HG02970 (cell line): ENCODE measurements around the gene MAD2L1BP.
"Not testable (repeated sequence)": the region's sequence is repeated elsewhere in the genome, so short reads cannot be mapped to it uniquely, and the experiment has no call there.

Experiments used
- ATAC-seq: cut with Tn5 transposase; IDR thresholded peaks from one replicate; pipeline ENCODE4 v1.9.1; 2021; ENCODE audit warnings: mild to moderate bottlenecking, moderate library complexity, moderate number of reproducible peaks; ENCODE audit not compliant: unreplicated experiment, low FRiP score

Gene MAD2L1BP

DNA sequence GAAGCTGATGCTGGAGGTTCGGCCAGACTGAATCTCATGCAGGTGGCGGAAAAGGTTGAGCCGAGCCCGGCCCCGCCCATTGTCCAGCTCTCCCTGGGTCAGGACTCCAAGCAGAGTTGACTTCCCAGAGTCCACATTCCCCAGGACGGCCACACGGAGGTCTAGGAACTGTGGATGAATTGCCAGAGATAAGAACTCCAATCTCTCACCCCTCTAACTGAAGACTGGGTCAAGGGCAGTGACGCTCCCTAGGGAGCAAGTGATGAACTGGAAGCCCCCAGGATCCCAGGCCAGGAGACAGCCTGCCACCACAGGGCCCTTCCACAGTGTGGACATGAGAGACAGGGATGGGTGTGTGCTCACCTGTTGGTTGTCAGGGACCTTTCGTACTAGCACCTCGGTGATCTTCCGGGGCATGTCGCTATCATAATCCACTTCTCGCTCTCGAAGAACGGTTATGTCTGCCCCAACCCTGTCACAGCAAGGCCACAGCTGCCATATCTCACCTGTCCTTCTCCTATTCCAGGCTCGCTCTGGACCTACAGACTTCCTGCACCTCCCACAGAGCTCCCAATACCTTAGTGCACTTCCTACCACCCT is 10.1 kb upstream of the MAD2L1BP start:
- no peak for ATAC-seq

DNA sequence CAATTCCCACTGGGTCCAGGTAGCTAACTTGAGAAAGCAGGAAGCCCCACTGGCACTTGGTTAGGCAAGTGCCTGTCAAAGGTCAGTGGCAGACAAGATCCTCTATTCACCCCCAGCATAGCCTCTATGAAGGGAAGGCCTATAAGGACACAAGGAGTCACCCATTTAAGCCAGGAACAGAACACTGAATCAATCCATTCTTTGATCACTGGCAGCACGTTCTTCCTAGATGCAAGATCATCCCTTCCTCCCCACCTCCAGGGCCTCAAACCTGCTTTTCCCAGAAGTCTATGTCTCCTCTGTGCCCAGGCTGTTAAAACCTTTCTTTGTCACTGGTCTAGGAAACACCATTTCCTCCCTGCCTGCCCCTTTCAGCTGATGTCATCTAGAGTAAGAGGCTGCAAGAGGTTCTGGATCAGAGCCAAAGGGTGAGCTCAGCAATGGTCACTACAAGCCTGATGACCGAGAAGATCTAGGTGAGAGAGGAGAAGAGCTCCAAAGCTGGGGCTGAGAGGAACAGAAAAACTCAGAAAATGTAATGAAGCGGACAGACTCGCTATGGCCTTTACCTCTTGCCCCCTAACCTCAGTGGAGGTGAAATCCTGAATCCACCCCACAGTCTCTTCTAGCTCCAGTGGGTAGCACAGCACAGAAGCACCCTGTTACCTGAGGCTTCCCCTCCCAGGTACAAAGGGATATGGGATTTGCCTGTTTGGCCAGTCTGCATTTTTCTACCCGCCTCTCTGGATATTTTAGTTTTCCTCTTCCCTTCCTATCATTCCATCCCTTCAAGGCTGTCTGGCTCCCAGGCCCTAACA is 8.4 kb upstream of the MAD2L1BP start:
- no peak for ATAC-seq

DNA sequence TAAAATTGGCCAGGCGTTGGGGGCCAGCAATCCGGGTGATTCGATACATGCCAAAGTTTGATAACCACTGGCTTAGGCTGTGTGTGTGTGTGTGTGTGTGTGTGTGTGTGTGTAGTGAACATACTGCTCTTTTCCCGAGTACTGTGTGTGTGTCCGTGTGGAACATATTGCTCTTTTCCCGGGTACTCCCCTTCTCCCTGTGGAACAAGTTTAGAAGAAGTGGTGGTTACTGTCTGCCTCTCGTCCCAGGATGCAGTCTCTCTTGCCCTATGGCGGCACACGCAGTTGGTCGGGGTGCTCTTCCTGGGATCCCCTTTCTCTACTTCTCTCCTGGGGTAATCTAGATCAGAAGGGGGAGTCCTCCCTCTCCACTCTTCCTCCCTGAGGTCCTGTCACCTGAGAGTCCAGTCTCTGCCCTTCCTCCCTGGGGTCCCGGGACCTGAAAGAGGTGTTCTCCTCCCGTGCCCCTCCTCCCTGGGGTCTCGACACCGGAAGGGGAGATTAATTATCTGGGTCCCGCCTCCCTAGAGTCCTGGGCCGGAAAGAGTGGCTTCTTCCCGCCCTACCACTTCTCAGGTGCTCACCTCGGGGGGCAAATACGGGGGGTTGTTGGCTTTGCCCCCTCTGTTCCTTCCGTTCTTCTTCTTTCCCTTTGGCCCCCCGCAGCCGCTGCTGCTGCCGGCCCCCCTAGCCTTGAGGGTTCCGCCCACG is 7.1 kb upstream of the MAD2L1BP start:
- ATAC-seq: no peak

DNA sequence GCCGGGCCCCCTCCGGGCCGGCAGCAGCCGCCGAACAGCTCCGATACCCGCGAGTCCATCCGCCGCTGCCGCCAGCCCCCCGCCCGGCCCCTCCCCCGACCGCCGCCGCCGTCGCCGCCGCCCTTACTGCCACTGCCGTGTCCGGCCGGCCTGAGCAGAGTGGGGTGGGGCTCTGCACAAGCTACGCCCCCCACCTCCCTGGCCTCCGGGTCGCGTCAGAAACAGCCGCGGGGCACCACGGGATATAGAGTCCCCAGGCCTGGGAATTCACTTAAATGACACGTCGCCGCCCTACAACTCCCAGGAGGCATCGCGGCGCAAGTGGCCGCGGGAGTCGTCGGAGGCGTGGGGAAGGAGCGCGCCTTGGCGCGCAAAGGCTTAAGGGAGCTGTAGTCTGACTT is 6.5 kb upstream of the MAD2L1BP start, which contains the start of gene GTPBP2:
Gene GTPBP2, minus strand, starts transcription at position 161 of the 401 bp plus-strand sequence. Its CDS starts 102 bp downstream, at position 59.
- peak; percentile 75 for ATAC-seq

DNA sequence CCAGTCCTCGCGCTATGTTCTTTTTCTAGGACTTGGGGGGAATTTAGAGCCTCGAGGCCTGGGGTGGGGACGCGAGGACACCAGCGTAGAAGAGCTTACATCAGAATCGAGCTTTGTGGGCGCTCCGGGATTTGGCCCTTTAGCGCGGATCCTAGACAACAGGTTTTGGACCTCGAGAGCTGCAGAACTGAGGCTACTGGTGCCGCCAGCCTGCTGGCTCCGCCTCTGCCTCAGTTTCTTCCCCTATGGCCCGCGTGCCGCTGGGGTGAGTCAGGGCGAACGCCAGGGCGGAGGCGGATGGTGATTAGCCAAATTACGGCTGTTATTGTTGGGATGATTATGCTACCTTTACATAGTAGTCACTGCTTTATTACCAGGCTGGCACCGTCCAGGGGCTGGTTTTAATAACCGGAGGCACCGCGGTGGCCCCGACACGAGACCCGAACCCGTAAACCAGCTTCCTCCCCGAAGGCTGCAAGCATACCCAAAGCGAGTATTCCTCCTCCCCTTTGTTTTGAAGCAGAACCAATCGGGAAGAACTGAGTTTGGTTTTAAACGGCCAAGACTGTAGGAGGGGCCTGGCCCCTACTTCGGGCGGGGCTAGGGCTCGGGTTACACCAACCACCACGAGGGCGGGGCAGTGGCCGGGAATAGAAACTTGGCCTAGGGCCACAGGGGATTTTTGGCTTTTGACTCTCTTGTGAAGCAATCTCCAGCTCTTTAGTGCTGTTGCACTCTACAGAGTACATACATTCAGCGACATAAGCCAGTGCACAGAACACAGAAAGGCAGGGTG is 5.9 kb upstream of the MAD2L1BP start:
- peak; percentile 62 for ATAC-seq

DNA sequence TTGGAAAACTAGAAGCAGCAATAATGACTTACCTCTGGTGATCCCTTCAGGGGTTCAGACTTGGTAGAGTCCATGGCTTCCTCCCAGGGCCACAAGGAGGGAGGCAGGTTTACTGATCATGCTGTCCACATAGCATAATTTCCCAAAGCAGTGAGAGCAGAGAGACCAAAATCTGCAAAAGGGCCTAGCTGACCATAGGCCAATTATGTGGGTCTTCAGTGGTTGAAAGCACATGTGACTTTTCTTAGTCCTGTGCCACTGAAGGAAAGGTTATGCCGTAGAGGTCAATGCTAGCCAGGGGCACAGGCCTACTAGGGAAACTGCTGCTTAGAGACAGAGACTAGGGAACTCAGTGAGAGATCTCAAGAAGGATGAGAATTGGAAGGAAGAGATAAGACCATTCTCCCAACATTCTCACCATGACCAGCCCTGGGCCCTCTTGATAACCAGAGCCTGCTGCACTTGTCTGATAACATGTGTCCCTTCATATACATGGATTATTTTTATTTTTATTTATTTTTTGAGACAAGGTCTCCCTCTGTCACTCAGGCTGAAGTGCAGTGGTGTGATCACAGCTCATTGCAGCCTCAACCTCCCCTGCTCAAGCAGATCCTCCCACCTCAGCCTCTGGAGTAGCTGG is 4.5 kb upstream of the MAD2L1BP start:
- no peak for ATAC-seq

DNA sequence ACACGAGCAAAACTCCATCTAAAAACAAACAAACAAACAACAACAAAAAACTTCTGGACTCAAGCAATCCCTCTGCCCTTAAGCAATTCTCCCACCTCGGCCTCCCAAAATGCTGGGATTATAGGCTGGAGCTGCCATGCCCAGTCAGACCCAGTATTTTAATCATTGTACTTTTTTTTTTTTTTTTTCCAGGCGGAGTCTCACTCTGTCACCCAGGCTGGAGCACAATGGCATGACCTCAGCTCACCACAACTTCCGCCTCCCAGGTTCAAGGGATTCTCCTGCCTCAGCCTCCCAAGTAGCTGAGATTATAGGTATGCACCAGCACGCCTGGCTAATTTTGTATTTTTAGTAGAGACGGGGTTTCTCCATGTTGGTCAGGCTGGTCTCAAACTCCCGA is 2.6 kb upstream of the MAD2L1BP start:
- not testable (repeated sequence) for ATAC-seq

DNA sequence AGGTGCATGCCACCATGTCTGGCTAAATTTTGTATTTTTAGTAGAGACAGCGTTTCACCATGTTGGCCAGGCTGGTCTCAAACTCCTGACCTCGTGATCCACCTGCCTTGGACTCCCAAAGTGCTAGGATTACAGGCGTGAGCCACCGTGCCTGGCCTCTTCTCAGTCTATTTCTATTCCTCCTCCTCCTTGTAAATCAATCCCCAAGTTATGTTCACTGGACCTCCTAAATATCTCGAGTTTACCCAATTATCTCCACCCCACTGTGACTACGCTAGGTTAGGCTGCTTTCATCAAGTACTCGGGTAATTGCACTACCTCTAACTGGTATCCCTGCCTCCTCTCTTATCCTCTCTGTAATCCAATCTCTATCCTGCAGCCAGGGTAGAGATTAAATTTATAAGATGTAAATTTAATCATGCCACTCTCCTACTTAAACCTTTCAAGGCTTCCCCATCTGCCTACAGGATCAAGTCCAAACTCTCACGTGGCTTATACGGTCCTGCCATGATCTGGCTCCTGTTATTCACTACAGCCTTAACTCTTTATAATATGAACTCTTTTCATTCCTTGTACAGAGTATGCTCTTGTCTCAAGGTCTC is 837 bp upstream of the MAD2L1BP start:
- no peak for ATAC-seq

DNA sequence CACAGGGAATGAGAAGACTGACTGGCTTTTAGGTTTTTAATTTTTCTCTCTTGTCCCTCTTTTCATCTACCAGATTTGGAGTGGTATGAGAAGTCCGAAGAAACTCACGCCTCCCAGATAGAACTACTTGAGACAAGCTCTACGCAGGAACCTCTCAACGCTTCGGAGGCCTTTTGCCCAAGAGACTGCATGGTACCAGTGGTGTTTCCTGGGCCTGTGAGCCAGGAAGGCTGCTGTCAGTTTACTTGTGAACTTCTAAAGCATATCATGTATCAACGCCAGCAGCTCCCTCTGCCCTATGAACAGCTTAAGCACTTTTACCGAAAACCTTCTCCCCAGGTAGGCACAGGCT is 644 bp downstream of the MAD2L1BP start:
- no peak for ATAC-seq

DNA sequence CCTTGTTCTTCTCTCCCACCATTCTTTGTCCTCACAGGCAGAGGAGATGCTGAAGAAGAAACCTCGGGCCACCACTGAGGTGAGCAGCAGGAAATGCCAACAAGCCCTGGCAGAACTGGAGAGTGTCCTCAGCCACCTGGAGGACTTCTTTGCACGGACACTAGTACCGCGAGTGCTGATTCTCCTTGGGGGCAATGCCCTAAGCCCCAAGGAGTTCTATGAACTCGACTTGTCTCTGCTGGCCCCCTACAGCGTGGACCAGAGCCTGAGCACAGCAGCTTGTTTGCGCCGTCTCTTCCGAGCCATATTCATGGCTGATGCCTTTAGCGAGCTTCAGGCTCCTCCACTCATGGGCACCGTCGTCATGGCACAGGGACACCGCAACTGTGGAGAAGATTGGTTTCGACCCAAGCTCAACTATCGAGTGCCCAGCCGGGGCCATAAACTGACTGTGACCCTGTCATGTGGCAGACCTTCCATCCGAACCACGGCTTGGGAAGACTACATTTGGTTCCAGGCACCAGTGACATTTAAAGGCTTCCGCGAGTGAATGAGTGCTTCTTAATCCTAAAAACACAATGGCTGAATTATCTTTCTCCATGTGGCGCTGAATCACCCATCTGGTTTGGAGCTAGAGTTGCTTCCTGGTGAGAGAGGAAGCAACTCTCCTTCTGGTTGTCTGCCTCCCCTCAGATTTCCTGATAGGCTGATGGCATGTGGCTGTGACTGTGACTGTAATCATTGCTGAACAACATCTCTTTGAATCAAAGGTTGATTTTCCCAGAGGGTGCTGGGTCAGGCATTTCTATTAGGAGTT is 4.6 kb downstream of the MAD2L1BP start:
- no peak for ATAC-seq

DNA sequence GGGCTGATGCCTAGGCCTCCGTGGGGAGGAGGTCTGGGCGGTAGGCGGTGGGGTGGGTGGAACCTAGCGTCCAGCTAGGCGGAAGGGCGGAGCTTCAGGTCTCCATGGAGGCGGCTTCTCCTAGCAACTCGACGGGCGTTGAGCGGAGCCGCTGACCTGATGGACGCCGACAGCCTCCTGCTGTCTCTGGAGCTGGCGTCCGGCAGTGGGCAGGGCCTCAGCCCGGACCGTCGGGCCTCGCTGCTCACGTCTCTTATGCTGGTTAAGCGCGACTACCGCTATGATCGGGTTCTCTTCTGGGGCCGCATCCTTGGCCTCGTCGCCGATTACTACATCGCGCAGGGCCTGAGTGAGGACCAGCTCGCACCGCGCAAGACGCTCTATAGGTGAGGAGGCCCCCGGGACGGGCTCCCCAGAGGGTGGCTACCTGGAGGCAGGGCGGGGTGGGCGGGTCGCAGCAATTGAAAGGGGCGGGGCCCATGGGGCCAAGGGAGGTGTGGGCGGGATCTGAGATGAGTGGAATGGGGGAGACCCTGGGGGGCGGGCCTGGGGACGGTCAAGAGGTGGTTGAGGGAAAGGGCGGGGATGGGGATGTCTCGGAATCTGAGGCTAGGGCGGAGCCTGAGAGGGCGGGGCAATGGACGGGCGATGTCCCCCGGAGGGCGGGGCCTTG is 9.4 kb downstream of the MAD2L1BP start, which contains the start of gene RSPH9:
Gene RSPH9, plus strand, starts transcription at position 97 of the 673 bp plus-strand sequence. Its CDS starts 63 bp downstream, at position 160.
- no peak for ATAC-seq

DNA sequence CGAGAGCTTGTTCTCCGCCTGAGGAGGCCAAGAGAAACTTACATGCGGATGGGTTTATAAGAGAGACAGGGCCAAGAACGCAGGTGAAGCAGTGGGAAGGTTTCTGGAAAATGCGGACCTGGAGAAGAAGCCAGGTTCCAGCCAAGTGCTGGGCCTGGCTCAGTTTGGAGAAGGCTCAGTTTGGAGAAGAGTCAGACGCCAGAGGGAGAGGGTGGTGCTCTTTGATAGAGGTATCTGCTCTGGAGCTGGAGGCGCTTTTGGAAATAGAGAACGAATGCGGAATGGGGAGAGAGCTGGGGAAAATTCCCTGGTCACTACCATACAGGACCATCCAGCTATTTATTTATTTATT is 9.9 kb downstream of the MAD2L1BP start:
- no peak for ATAC-seq

DNA sequence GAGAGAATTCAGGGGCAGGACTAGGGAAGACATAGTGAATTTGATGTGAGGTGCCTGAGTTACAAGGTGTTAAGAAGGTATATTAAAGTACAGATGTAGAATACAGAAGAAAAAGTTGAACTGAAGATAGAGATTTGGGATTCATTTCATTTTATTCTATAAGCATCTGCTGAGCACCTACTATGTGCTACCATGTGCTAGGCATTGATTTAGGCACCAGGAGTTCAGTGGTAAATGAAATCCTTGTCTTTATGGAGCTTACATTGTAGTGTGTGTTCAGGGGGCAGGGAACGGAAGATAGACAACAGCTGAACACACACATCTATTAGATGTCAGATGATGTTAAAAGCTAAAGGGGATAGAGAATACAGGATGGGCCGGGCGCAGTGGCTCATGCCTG is 12.0 kb downstream of the MAD2L1BP start:
- no peak for ATAC-seq

DNA sequence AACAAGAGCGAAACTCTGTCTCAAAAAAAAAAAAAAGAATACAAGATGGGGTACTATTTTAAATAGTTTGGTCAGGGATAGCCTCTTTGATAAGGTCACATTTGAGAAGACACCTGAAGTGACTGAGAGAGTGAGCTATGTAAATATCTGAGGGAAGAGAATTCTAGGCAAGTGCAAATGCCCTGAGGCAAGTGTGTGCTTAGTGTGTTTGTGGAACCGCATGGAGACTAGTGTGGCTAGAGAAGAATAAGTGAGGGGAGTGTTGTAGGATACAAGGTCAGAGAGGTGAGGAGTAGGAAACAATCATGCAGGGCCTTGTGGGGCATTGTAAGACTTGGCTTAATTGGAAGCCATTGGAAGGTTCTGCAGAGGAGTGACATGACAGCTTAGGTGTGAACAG is 12.6 kb downstream of the MAD2L1BP start:
- no peak for ATAC-seq

DNA sequence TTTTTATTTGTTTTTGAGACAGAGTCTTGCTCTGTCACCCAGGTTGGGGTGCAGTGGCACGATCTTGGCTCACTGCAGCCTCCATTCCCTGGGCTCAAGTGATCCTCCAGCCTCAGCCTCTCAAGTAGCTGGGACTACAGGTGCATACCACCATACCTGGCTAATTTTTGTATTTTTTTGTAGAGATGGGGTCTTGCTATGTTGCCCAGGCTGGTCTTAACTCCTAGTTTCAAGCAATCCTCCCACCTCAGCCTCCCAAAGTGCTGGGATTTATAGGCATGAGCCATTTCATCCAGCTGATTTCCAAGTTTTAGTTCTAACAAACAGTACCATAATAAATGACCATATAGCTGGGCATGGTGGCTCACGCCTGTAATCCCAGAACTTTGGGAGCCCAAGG is 17.2 kb downstream of the MAD2L1BP start:
- not testable (repeated sequence) for ATAC-seq

DNA sequence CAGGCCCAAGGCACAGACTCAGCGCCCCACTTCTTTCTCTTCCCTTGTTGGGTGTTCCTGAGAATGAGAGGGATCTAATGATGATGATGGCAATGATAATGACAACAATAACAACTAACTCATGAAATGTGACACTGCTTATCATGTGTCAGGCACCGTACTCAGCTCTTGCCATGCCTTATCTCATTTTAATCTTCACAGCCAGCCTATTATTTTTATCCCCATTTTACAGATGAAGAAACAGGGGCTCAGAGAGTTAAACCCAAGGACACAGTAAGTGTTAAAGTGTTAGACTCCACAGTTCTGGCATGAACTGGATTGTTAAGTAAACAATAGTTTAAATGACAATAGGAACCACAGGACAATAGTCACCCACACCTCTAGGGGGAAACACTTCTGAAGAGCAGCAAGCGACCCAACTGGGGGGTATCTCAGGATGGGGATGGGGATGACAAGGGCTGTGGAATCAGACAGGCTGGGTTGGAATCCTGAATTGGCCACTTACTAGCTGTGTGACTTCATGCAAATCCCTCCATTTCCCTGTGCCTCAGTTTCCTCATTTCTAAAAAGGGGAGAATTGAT is 21.7 kb downstream of the MAD2L1BP start:
- ATAC-seq: no peak

DNA sequence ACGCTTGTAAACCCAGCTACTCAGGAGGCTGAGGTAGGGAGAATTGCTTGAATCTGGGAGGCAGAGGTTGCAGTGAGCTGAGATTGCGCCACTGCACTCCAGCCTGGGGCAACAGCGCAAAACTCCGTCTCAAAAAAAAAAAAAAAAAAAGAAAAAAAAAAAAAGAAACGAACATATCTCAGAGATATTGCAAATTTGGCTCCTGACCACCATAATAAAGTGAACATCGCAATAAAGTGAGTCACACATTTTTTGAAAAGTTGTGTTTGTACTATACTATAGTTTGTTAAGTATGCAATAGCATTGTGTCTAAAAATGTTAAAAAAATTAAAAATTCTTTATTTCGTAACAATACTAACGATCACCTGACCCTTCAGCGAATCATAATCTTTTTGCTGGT is 22.5 kb downstream of the MAD2L1BP start:
- ATAC-seq: no peak

DNA sequence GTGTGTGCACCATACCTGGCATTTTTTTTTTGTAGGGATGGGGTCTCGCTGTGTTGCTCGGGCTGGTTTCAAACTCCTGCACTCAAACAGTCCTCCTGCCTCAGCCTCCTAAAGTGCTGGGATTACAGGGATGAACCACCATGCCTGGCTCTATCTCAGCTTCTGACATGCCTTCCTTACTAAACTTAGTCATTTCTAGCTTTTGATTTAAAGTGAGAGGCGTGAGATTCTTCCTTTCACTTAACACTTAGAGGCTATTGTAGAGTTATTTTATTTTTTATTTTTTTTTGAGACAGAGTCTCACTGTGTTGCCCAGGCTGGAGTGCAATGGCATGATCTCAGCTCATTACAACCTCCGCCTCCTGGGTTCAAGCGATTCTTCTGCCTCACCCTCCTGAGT is 27.3 kb downstream of the MAD2L1BP start:
- not testable (repeated sequence) for ATAC-seq
